Sigmoid colon (tissue), 7 donors: Measurements from ENCODE around the gene IGF2BP2. TPM values are rescaled to one million over a fixed set of nuclear protein-coding genes. Genes with fewer than 3 reads are reported as not detected.
"Not testable (repeated sequence)": the region's sequence is repeated elsewhere in the genome, so short reads cannot be mapped to it uniquely, and the experiment has no call there.

Experiments
- DNase-seq: peaks from one replicate; pipeline ENCODE4 v3.0.0-alpha.2; 2019
- H3K27ac ChIP-seq, 4 donors: fragments of 200-600 bp; sonication (generic); one replicate each; pipeline ENCODE4 v1.5.1; 2016 to 2019; ENCODE audit warnings: mild to moderate bottlenecking in 1 of 4
- H3K27me3 ChIP-seq, 3 donors: fragments of 200-600 bp; sonication (generic); one replicate each; pipeline ENCODE4 v1.5.1; 2019; ENCODE audit warnings: mild to moderate bottlenecking in 1 of 3
- H3K36me3 ChIP-seq, 4 donors: fragments of 200-600 bp; sonication (generic); one replicate each; pipeline ENCODE4 v1.5.1; 2016 to 2019
- H3K4me1 ChIP-seq, 4 donors: fragments of 200-600 bp; sonication (generic); one replicate each; pipeline ENCODE4 v1.5.1; 2017 to 2019
- H3K4me3 ChIP-seq, 4 donors: fragments of 200-600 bp; sonication (generic); one replicate each; pipeline ENCODE4 v1.5.1; 2017 to 2019; ENCODE audit warnings: mild to moderate bottlenecking in 2 of 4, moderate library complexity in 1 of 4
- H3K9me3 ChIP-seq, 4 donors: fragments of 200-600 bp in 3 of 4; sonication (generic) in 3 of 4; one replicate each; pipeline versions ENCODE4 v1.5.1 to v1.6.1; 2013 to 2019
- CTCF ChIP-seq, 4 experiments: fragments of 450-650 bp in 3 of 4; fragments of 200-600 bp in 1 of 4; IDR thresholded peaks; one replicate each; pipeline ENCODE4 v1.5.1; 2016 to 2019; ENCODE audit warnings: antibody characterized with exemption in 4 of 4, mild to moderate bottlenecking in 3 of 4, moderate library complexity in 2 of 4
- EP300 ChIP-seq, 4 donors: sonication (generic); formaldehyde crosslinking; IDR thresholded peaks; one replicate each; pipeline ENCODE4 v1.6.1; 2017; ENCODE audit warnings: antibody characterized with exemption in 4 of 4
- POLR2A ChIP-seq, 2 donors: fragments of 450-650 bp; IDR thresholded peaks; one replicate each; pipeline ENCODE4 v1.6.1; 2016; ENCODE audit warnings: antibody characterized with exemption in 2 of 2, mild to moderate bottlenecking in 2 of 2, moderate library complexity in 2 of 2
- POLR2AphosphoS5 ChIP-seq, 4 donors: sonication (generic); formaldehyde crosslinking; IDR thresholded peaks; one replicate each; pipeline ENCODE4 v1.6.1; 2017; ENCODE audit warnings: antibody characterized with exemption in 4 of 4
- WGBS, 2 donors: extraction: QIAGEN DNeasy Blood & Tissue Kit; methylation state at CpG; one replicate each; pipeline ENCODE4 v1.1.7; 2013; 5-methylcytosine and 5-hydroxymethylcytosine counted together
- intact Hi-C: fragments of 100-400 bp; cut with DNase I; formaldehyde crosslinking; loops from one replicate; pipeline ENCODE4 v1.15.1; 2023
- polyA plus RNA-seq, 3 donors: library from polyadenylated mRNA; stranded (reverse); fragments of 200-250 nt; gene quantifications; one replicate each; pipeline ENCODE4 v1.2.3, GENCODE V29; 2013
- total RNA-seq, 4 donors: library from RNA; depleted of rRNA; stranded (reverse); fragments of >200 nt; gene quantifications; one replicate each; pipeline ENCODE4 v1.1.0, GENCODE V29; 2016
- donor health status: healthy with polysubstance abuse.
- donor health status: Bipolar disorder and iron deficiency.
- donor health status: healthy.

Gene IGF2BP2
- total and polyA plus RNA-seq, 7 donors, result 6.3 to 20.7 (median 14.7) TPM

- no peak for DNase-seq
- no peaks in the 10 kb centered on the region for H3K4me1 ChIP-seq
- intact Hi-C loops, result no loop called here
- no peak overlapping the region for H3K4me3 ChIP-seq
- no peaks in the 10 kb centered on the region for H3K27me3 ChIP-seq
- no peaks in the 10 kb centered on the region for H3K36me3 ChIP-seq
- no peaks in the 10 kb centered on the region for H3K9me3 ChIP-seq
- H3K27ac ChIP-seq, result no peak overlapping the region
- 90 to 95% methylated on average over 4 of the region's 4 CpGs for WGBS, 2 donors
- TF ChIP-seq CTCF (IDR thresholded peaks at IDR 0.05) (no peak), POLR2AphosphoS5 (IDR thresholded peaks at IDR 0.05) (no peak), POLR2A (IDR thresholded peaks at IDR 0.05) (no peak), EP300 (IDR thresholded peaks at IDR 0.05) (no peak)
Measured at GRCh38 chr3:185778094-185778493, 46.7 kb downstream of the IGF2BP2 start.

GRCh38 chr3:185770109-185770508 is 54.7 kb downstream of the IGF2BP2 start:
- no peaks in the 10 kb centered on the region for H3K27me3 ChIP-seq

GRCh38 chr3:185768578-185768982 is 56.3 kb downstream of the IGF2BP2 start:
- not testable (repeated sequence) for H3K27me3 ChIP-seq, H3K27ac ChIP-seq, H3K36me3 ChIP-seq, H3K9me3 ChIP-seq, DNase-seq, H3K4me3 ChIP-seq
- peak in 3 of 4 experiments; percentile 56 to 68 (median 63) for TF ChIP-seq CTCF (IDR thresholded peaks at IDR 0.05)
- intact Hi-C loops, result loop anchor here (5.0 kb wide), 1 partner anchor 106 kb away; no protein-coding TSS in a partner anchor
- 37 to 66% methylated on average over 4 of the region's 4 CpGs for WGBS, 2 donors
- H3K4me1 ChIP-seq, result peaks cover 0 to 20% (median 7%) of the 10 kb centered on the region in 4 donors

More at GRCh38 chr3:185770109-185770508, 54.7 kb downstream of the IGF2BP2 start:
- Histone ChIP-seq H3K9me3 (no peaks in the 10 kb centered on the region), H3K27ac (no peak overlapping the region), H3K36me3 (no peaks in the 10 kb centered on the region), H3K4me3 (no peak overlapping the region), H3K4me1 (peaks cover 0 to 5% (median 1%) of the 10 kb centered on the region in 4 donors)
- TF ChIP-seq POLR2A (IDR thresholded peaks at IDR 0.05) (no peak), POLR2AphosphoS5 (IDR thresholded peaks at IDR 0.05) (no peak)
- intact Hi-C loops, result no loop called here
- WGBS, 2 donors, result 85 to 86% methylated on average over 8 of the region's 8 CpGs
- DNase-seq, result no peak

GRCh38 chr3:185767002-185767688 is 57.7 kb downstream of the IGF2BP2 start:
- WGBS, 2 donors, result 46 to 74% methylated on average over 3 of the region's 3 CpGs
- H3K4me3 ChIP-seq, result no peak overlapping the region
- no peak overlapping the region for H3K27ac ChIP-seq
- no peaks in the 10 kb centered on the region for H3K9me3 ChIP-seq
- no peaks in the 10 kb centered on the region for H3K27me3 ChIP-seq
- H3K4me1 ChIP-seq, result peaks cover 0 to 24% (median 7%) of the 10 kb centered on the region in 4 donors
- TF ChIP-seq POLR2AphosphoS5 (IDR thresholded peaks at IDR 0.05) (no peak), POLR2A (IDR thresholded peaks at IDR 0.05) (no peak), EP300 (IDR thresholded peaks at IDR 0.05) (no peak), CTCF (IDR thresholded peaks at IDR 0.05) (no peak)
- intact Hi-C loops, result loop anchor here (5.0 kb wide), 1 partner anchor 105 kb away; no protein-coding TSS in a partner anchor
- no peaks in the 10 kb centered on the region for H3K36me3 ChIP-seq
- DNase-seq, result no peak

- 59 to 83% methylated on average over 5 of the region's 5 CpGs for WGBS, 2 donors
- H3K4me1 ChIP-seq, result peaks cover 0 to 24% (median 7%) of the 10 kb centered on the region in 4 donors
- H3K36me3 ChIP-seq, result no peaks in the 10 kb centered on the region
- H3K9me3 ChIP-seq, result no peaks in the 10 kb centered on the region
- no peak overlapping the region for H3K27ac ChIP-seq
- no peak for DNase-seq
- TF ChIP-seq POLR2A (IDR thresholded peaks at IDR 0.05) (no peak), CTCF (IDR thresholded peaks at IDR 0.05) (no peak), POLR2AphosphoS5 (IDR thresholded peaks at IDR 0.05) (no peak), EP300 (IDR thresholded peaks at IDR 0.05) (no peak)
- H3K4me3 ChIP-seq, result no peak overlapping the region
- intact Hi-C loops, result loop anchor here (5.0 kb wide), 1 partner anchor 104 kb away; no protein-coding TSS in a partner anchor
- H3K27me3 ChIP-seq, result no peaks in the 10 kb centered on the region
Measured at GRCh38 chr3:185766329-185767001, 58.4 kb downstream of the IGF2BP2 start.
